RWPE1 (cell line): ENCODE results near the gene GSAP.
A peak's percentile ranks its signal among the peaks of the same experiment; 100 is the strongest.

Experiments
- CTCF ChIA-PET: fragments of 350-600 bp; sonication (Branson Sonifier 250); formaldehyde crosslinking; extraction: SDS; loops from one replicate; lab custom pipeline; 2021; lab: Yijun Ruan, JAX
- POLR2A ChIA-PET: fragments of 400-600 bp; formaldehyde crosslinking; extraction: SDS; loops from one replicate; lab custom pipeline; 2020; ENCODE audit warnings: antibody characterized with exemption; ENCODE audit not compliant: low non-redundant PET; lab: Yijun Ruan, JAX
- DNase-seq: peaks from one replicate; pipeline ENCODE4 v3.0.0; 2012; ENCODE audit warnings: low spot score
- H3K27ac ChIP-seq: fragments of 450-650 bp; 2 replicates; pipeline ENCODE4 v1.5.1; 2017
- CTCF ChIP-seq: fragments of 450-650 bp; conservative IDR thresholded peaks from 2 replicates; pipeline ENCODE4 v1.5.1; 2017; ENCODE audit warnings: low read depth, mild to moderate bottlenecking

The GSAP gene

DNA sequence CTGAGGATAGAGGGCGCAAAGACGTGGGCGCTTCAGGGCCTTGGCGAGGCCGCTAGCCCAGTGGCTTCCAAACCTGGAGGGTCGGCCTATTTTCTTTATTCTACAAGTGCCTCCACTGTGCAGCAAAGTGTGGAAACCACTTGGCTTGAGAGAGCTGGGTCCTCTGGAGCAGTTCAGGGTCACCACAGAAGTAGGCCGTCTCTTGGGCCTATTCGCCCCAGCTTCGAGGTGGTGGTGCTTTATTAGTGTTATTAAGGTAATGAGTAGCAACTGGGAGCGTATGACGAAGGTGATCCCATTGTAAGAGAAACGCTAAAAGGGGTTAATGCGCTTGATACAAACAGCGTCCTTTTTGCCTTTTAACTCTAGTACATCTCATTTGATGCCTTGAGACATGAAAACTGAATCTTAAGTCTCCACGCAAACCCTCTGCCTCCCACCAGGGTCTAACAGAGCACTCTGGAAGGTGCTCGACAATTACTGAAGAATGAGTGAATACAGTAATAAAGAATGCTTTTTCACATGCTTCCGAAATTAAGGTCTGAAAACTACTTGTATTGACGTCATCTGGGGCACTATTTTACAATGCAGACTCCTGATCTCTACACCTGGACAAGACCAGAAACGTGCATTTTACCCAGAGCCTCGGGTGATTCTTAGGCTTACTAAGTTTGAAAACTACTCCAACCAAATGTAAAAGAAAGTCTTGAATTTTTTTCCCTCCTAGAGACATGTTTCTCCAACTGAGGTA lies 647 bp upstream of the GSAP start:
- no peak; the same call in 1 of the 2 replicates for TF ChIP-seq CTCF
- CTCF ChIA-PET = interaction anchor here (0.7 kb wide), 1 partner anchor 161 kb away, joined by 3 read pairs; no protein-coding TSS in a partner anchor
- DNase-seq = no peak
- POLR2A ChIA-PET = interaction anchor here (0.5 kb wide), 1 partner anchor 9 kb away, joined by 6 read pairs; no protein-coding TSS in a partner anchor
- peak overlapping the region; percentile 26; the same call in 1 of the 2 replicates for H3K27ac ChIP-seq

DNA sequence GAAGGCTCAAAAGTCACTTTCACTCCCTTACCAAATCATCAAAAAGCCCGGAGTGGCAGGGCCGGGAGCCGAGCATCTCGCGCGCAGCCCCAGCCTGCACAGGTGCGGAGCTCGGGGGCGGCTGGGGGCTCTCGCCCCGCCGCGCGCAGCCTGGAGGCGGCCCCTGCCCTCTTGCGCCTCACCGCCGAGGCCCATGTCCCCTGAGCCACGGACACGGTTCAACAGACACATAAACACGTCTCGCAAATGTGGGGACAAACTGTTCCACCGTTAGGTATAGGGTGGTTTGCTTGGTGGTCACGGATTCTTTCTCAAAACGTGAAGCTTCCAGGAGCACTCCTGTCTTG lies 700 bp downstream of the GSAP start:
- H3K27ac ChIP-seq = no peak overlapping the region
- POLR2A ChIA-PET = interaction anchor here (1.5 kb wide), 1 partner anchor 124 kb away, joined by 3 read pairs; no protein-coding TSS in a partner anchor
- CTCF ChIA-PET = no interaction called here
- no peak for TF ChIP-seq CTCF
- no peak for DNase-seq

- DNase-seq = no peak
- POLR2A ChIA-PET = no interaction called here
- CTCF ChIA-PET = interaction anchor here (1.0 kb wide), 1 partner anchor 237 kb away, joined by 5 read pairs; no protein-coding TSS in a partner anchor
- no peak overlapping the region for H3K27ac ChIP-seq
- no peak for TF ChIP-seq CTCF
Observed at GRCh38 chr7:77413861-77414424, 2.2 kb downstream of the GSAP start.

- no peak for TF ChIP-seq CTCF
- ChIA-PET CTCF (interaction anchor here (0.5 to 0.6 kb wide), 2 partner anchors 112 to 300 kb away, joined by 3 read pairs; no protein-coding TSS in a partner anchor), POLR2A (no interaction called here)
- DNase-seq = no peak
- no peak overlapping the region for H3K27ac ChIP-seq
Observed at GRCh38 chr7:77413128-77413527, 3.0 kb downstream of the GSAP start.

- ChIA-PET CTCF (interaction anchor here (0.6 to 0.9 kb wide), 2 partner anchors 350 to 610 kb away, joined by 3 to 5 read pairs; no protein-coding TSS in a partner anchor), POLR2A (no interaction called here)
- no peak overlapping the region for H3K27ac ChIP-seq
- no peak for TF ChIP-seq CTCF
- peak; percentile 56 for DNase-seq
Observed at GRCh38 chr7:77409739-77410547, 6.2 kb downstream of the GSAP start.

- CTCF ChIA-PET = interaction anchor here (0.6 to 0.9 kb wide), 2 partner anchors 10 to 611 kb away, joined by 5 read pairs; no protein-coding TSS in a partner anchor
- TF ChIP-seq CTCF = no peak
- H3K27ac ChIP-seq = no peak overlapping the region
- POLR2A ChIA-PET = no interaction called here
- no peak for DNase-seq
Observed at GRCh38 chr7:77409005-77409738, 7.0 kb downstream of the GSAP start.
